WTC11 (cell line): Measurements from ENCODE around the gene PHLDA2. TPM values are rescaled to one million over a fixed set of nuclear protein-coding genes. Genes with fewer than 3 reads are reported as not detected.

ENCODE experiments used
- ATAC-seq: fragments of 200-7000 bp; cut with Tn5 transposase; 2 replicates; pipeline ENCODE4 v1.10.0; 2021; ENCODE audit warnings: mild to moderate bottlenecking, moderate library complexity
- CTCF ChIA-PET: fragments of 300-600 bp; sonication (Branson Sonifier 250); formaldehyde crosslinking; loops from one replicate; lab custom pipeline; 2021; ENCODE audit warnings: antibody characterized with exemption; lab: Charles Lee
- POLR2A ChIA-PET: fragments of 350-600 bp; sonication (Branson Sonifier 250); formaldehyde crosslinking; loops from one replicate; lab custom pipeline; 2021; ENCODE audit warnings: antibody characterized with exemption; lab: Charles Lee
- DNase-seq: peaks from one replicate; pipeline ENCODE4 v3.0.0; 2021; ENCODE audit warnings: low spot score
- H3K27ac Mint-ChIP-seq: 2 replicates; pipeline ENCODE4 v1.8.0; 2021; ENCODE audit warnings: mixed read lengths
- H3K27me3 Mint-ChIP-seq: 2 replicates; pipeline ENCODE4 v1.8.0; 2021; ENCODE audit warnings: low read depth, mild to moderate bottlenecking, moderate library complexity, mixed read lengths
- H3K36me3 Mint-ChIP-seq: 2 replicates; pipeline ENCODE4 v1.8.0; 2021; ENCODE audit warnings: mixed read lengths
- H3K4me1 Mint-ChIP-seq: 2 replicates; pipeline ENCODE4 v1.8.0; 2022; ENCODE audit warnings: mixed read lengths
- H3K4me3 Mint-ChIP-seq: 2 replicates; pipeline ENCODE4 v1.8.0; 2021; ENCODE audit warnings: mild to moderate bottlenecking, moderate library complexity, mixed read lengths
- H3K9me3 Mint-ChIP-seq: 2 replicates; pipeline ENCODE4 v1.8.0; 2021; ENCODE audit warnings: mixed read lengths
- AR ChIP-seq: fragments of 250-450 bp; sonication (Bioruptor Pico); IDR thresholded peaks from 2 replicates; pipeline ENCODE4 v1.9.0; 2021; ENCODE audit warnings: mild to moderate bottlenecking
- CBFB ChIP-seq: sonication (generic); formaldehyde crosslinking; IDR thresholded peaks from 2 replicates; pipeline ENCODE4 v1.8.1; 2022; ENCODE audit warnings: mild to moderate bottlenecking, low read depth, missing genetic modification reagents
- CDX4 ChIP-seq: fragments of 250-450 bp; sonication (Bioruptor Pico); IDR thresholded peaks from 2 replicates; pipeline ENCODE4 v1.9.0; 2021; ENCODE audit warnings: moderate library complexity, mild to moderate bottlenecking, inconsistent platforms, borderline replicate concordance
- E2F5 ChIP-seq: sonication (generic); formaldehyde crosslinking; IDR thresholded peaks from 2 replicates; pipeline ENCODE4 v1.8.1; 2022; ENCODE audit warnings: mild to moderate bottlenecking, moderate library complexity, missing genetic modification reagents
- ELF4 ChIP-seq: sonication (generic); formaldehyde crosslinking; IDR thresholded peaks from 2 replicates; pipeline ENCODE4 v1.8.1; 2022; ENCODE audit warnings: low read depth, mild to moderate bottlenecking, moderate library complexity, missing genetic modification reagents
- ERG ChIP-seq: fragments of 250-450 bp; sonication (Bioruptor Pico); IDR thresholded peaks from 2 replicates; pipeline ENCODE4 v1.8.0; 2021; ENCODE audit warnings: mild to moderate bottlenecking
- GABPB1 ChIP-seq: sonication (generic); formaldehyde crosslinking; IDR thresholded peaks from 2 replicates; pipeline ENCODE4 v1.8.1; 2023; ENCODE audit warnings: mild to moderate bottlenecking, missing genetic modification reagents
- IRF2 ChIP-seq: sonication (generic); formaldehyde crosslinking; IDR thresholded peaks from 2 replicates; pipeline ENCODE4 v1.8.0; 2022; ENCODE audit warnings: low read depth, missing genetic modification reagents, borderline replicate concordance
- JAZF1 ChIP-seq: fragments of 250-450 bp; sonication (Bioruptor Pico); IDR thresholded peaks from 2 replicates; pipeline ENCODE4 v1.9.0; 2021; ENCODE audit warnings: moderate library complexity, mild to moderate bottlenecking, inconsistent platforms
- JUN ChIP-seq: sonication (generic); formaldehyde crosslinking; IDR thresholded peaks from 2 replicates; pipeline ENCODE4 v1.8.0; 2023; ENCODE audit warnings: mild to moderate bottlenecking, missing genetic modification reagents
- KAT7 ChIP-seq: sonication (generic); formaldehyde crosslinking; IDR thresholded peaks from 2 replicates; pipeline ENCODE4 v1.8.1; 2023; ENCODE audit warnings: missing genetic modification reagents, mild to moderate bottlenecking, borderline replicate concordance
- NFATC4 ChIP-seq: fragments of 250-450 bp; sonication (Bioruptor Pico); IDR thresholded peaks from 2 replicates; pipeline ENCODE4 v1.9.0; 2021; ENCODE audit warnings: mild to moderate bottlenecking
- NR2C2 ChIP-seq: sonication (generic); formaldehyde crosslinking; IDR thresholded peaks from 2 replicates; pipeline ENCODE4 v1.8.0; 2022; ENCODE audit warnings: mild to moderate bottlenecking, missing genetic modification reagents
- PRRX2 ChIP-seq: fragments of 250-450 bp; sonication (Bioruptor Pico); IDR thresholded peaks from 2 replicates; pipeline ENCODE4 v1.8.0; 2021; ENCODE audit warnings: mild to moderate bottlenecking
- SMAD3 ChIP-seq: sonication (generic); formaldehyde crosslinking; IDR thresholded peaks from 2 replicates; pipeline ENCODE4 v1.8.0; 2022; ENCODE audit warnings: missing genetic modification reagents, mild to moderate bottlenecking, borderline replicate concordance
- SP1 ChIP-seq: sonication (generic); formaldehyde crosslinking; conservative IDR thresholded peaks from 2 replicates; pipeline ENCODE4 v1.8.1; 2022; ENCODE audit warnings: missing genetic modification reagents
- STAT6 ChIP-seq: sonication (generic); formaldehyde crosslinking; conservative IDR thresholded peaks from 2 replicates; pipeline ENCODE4 v1.8.1; 2023; ENCODE audit warnings: mild to moderate bottlenecking, low read depth, missing genetic modification reagents, moderate library complexity
- TEAD4 ChIP-seq: sonication (generic); formaldehyde crosslinking; IDR thresholded peaks from 2 replicates; pipeline ENCODE4 v1.8.0; 2022; ENCODE audit warnings: mild to moderate bottlenecking, missing genetic modification reagents
- USF1 ChIP-seq: sonication (generic); formaldehyde crosslinking; IDR thresholded peaks from 2 replicates; pipeline ENCODE4 v1.8.0; 2022; ENCODE audit warnings: mild to moderate bottlenecking, missing genetic modification reagents
- ZBTB43 ChIP-seq: sonication (generic); formaldehyde crosslinking; IDR thresholded peaks from 2 replicates; pipeline ENCODE4 v1.8.1; 2023; ENCODE audit warnings: mild to moderate bottlenecking, missing genetic modification reagents
- ZMAT4 ChIP-seq: fragments of 250-450 bp; sonication (Bioruptor Pico); IDR thresholded peaks from 2 replicates; pipeline ENCODE4 v1.9.0; 2021; ENCODE audit warnings: mild to moderate bottlenecking
- ZNF219 ChIP-seq: sonication (generic); formaldehyde crosslinking; IDR thresholded peaks from 2 replicates; pipeline ENCODE4 v1.8.0; 2023; ENCODE audit warnings: missing genetic modification reagents, mild to moderate bottlenecking, borderline replicate concordance
- ZNF317 ChIP-seq: sonication (generic); formaldehyde crosslinking; IDR thresholded peaks from 2 replicates; pipeline ENCODE4 v1.8.1; 2023; ENCODE audit warnings: low read depth, mild to moderate bottlenecking, moderate library complexity, missing genetic modification reagents, borderline replicate concordance
- ZNF671 ChIP-seq: fragments of 250-450 bp; sonication (Bioruptor Pico); IDR thresholded peaks from 2 replicates; pipeline ENCODE4 v1.8.0; 2021; ENCODE audit warnings: mild to moderate bottlenecking
- total RNA-seq: library from RNA; stranded (reverse); gene quantifications from 3 replicates; pipeline ENCODE4 v1.2.3, GENCODE V29; 2021

The PHLDA2 gene
- total RNA-seq, 1 experiment from 2014 or later = 9.6 TPM

GRCh38 chr11:2919188-2919587, 10.0 kb downstream of the PHLDA2 start (continued):
- TF ChIP-seq ZBTB43 (CRISPR knock-in tag) (no peak), SP1 (CRISPR knock-in tag) (no peak), ZNF317 (CRISPR knock-in tag) (no peak), ZMAT4 (CRISPR knock-in tag) (no peak), STAT6 (CRISPR knock-in tag) (no peak), NR2C2 (CRISPR knock-in tag) (no peak), PRRX2 (CRISPR knock-in tag) (no peak), E2F5 (CRISPR knock-in tag) (no peak), USF1 (CRISPR knock-in tag) (no peak), JUN (no peak), ZNF671 (no peak), JAZF1 (CRISPR knock-in tag) (no peak)

GRCh38 chr11:2917842-2918490, 11.3 kb downstream of the PHLDA2 start:
- no peaks in the 10 kb centered on the region; the same call in none of the 2 replicates for H3K27me3 Mint-ChIP-seq
- no peak for ATAC-seq
- CTCF ChIA-PET = interaction anchor here (1.0 to 4.3 kb wide), 3 partner anchors 12 to 386 kb away, joined by 3 to 16 read pairs (median 7); partner anchors contain the start of gene PHLDA2
- H3K36me3 Mint-ChIP-seq = no peaks in the 10 kb centered on the region
- no peak for DNase-seq
- H3K9me3 Mint-ChIP-seq = no peaks in the 10 kb centered on the region
- no peak overlapping the region for H3K27ac Mint-ChIP-seq
- no peaks in the 10 kb centered on the region for H3K4me1 Mint-ChIP-seq
- H3K4me3 Mint-ChIP-seq = no peak overlapping the region
- POLR2A ChIA-PET = interaction anchor here (0.5 kb wide), 1 partner anchor 18 kb away, joined by 3 read pairs; no protein-coding TSS in a partner anchor
- TF ChIP-seq GABPB1 = no peak
- TF ChIP-seq IRF2 (CRISPR knock-in tag) = no peak
- no peak for TF ChIP-seq TEAD4 (CRISPR knock-in tag)
- TF ChIP-seq ELF4 (CRISPR knock-in tag) = no peak
- no peak for TF ChIP-seq SMAD3 (CRISPR knock-in tag)
- no peak for TF ChIP-seq ERG (CRISPR knock-in tag)
- TF ChIP-seq ZNF671 = no peak
- TF ChIP-seq NFATC4 (CRISPR knock-in tag) = no peak
- no peak for TF ChIP-seq ZNF219 (CRISPR knock-in tag)
- no peak for TF ChIP-seq AR (CRISPR knock-in tag)
- TF ChIP-seq KAT7 (CRISPR knock-in tag) = no peak
- TF ChIP-seq CBFB (CRISPR knock-in tag) = no peak
- TF ChIP-seq CDX4 (CRISPR knock-in tag) = no peak
